ENCODE data around the gene MYL7. TPM values are rescaled to one million over a fixed set of nuclear protein-coding genes. Genes with fewer than 3 reads are reported as not detected.

MYL7 gene
- total RNA-seq, 2 experiments from 2014 or later = not detected

GRCh38 chr7:44094365-44094764 lies 46.8 kb downstream of the MYL7 start:
- no peak overlapping the region for H3K27ac Mint-ChIP-seq
- no peaks in the 10 kb centered on the region for H3K4me1 Mint-ChIP-seq (ENCODE audit: low read depth)
- Histone ChIP-seq H3K9me3 (ENCODE audit: control insufficient read depth in 1 of 2, insufficient read depth in 1 of 2, low read length in 2 of 2) (no peaks in the 10 kb centered on the region), H3K27me3 (ENCODE audit: control insufficient read depth in 1 of 2, insufficient read depth in 2 of 2, low read length in 2 of 2) (no peaks in the 10 kb centered on the region), H3K4me1 (ENCODE audit: insufficient read depth, low read length) (no peaks in the 10 kb centered on the region), H3K27ac (ENCODE audit: low read depth in 1 of 2, low read length in 2 of 2) (no peak overlapping the region), H3K4me3 (ENCODE audit: low read length) (no peak overlapping the region), H3K36me3 (ENCODE audit: insufficient read depth, low read length) (no peaks in the 10 kb centered on the region)
- CTCF ChIA-PET = no interaction called here
- no peaks in the 10 kb centered on the region for H3K9me3 Mint-ChIP-seq
- POLR2A ChIA-PET = no interaction called here
- no peak overlapping the region for H3K4me3 Mint-ChIP-seq
- no peak for TF ChIP-seq CTCF (IDR thresholded peaks at IDR 0.05)
- intact Hi-C loops (cut with DNase I, micrococcal nuclease) = no loop called here
- no peak for ATAC-seq (ENCODE audit: poor library complexity)
- DNase-seq = no peak
- H3K36me3 Mint-ChIP-seq (ENCODE audit: low read depth) = no peaks in the 10 kb centered on the region
- no peaks in the 10 kb centered on the region for H3K27me3 Mint-ChIP-seq

GRCh38 chr7:44093102-44093641 lies 48.0 kb downstream of the MYL7 start:
- Histone ChIP-seq H3K27me3 (ENCODE audit: control insufficient read depth in 1 of 2, insufficient read depth in 2 of 2, low read length in 2 of 2) (no peaks in the 10 kb centered on the region), H3K4me1 (ENCODE audit: insufficient read depth, low read length) (no peaks in the 10 kb centered on the region), H3K9me3 (ENCODE audit: control insufficient read depth in 1 of 2, insufficient read depth in 1 of 2, low read length in 2 of 2) (no peaks in the 10 kb centered on the region), H3K36me3 (ENCODE audit: insufficient read depth, low read length) (no peaks in the 10 kb centered on the region), H3K4me3 (ENCODE audit: low read length) (no peak overlapping the region), H3K27ac (ENCODE audit: low read depth in 1 of 2, low read length in 2 of 2) (no peak overlapping the region)
- ATAC-seq (ENCODE audit: poor library complexity) = no peak
- no peak for TF ChIP-seq CTCF (IDR thresholded peaks at IDR 0.05)
- Mint-ChIP-seq H3K4me3 (no peak overlapping the region), H3K27ac (no peak overlapping the region), H3K27me3 (no peaks in the 10 kb centered on the region), H3K36me3 (ENCODE audit: low read depth) (no peaks in the 10 kb centered on the region), H3K4me1 (ENCODE audit: low read depth) (no peaks in the 10 kb centered on the region), H3K9me3 (no peaks in the 10 kb centered on the region)
- CTCF ChIA-PET = no interaction called here
- intact Hi-C loops (cut with DNase I, micrococcal nuclease) = no loop called here
- no peak for DNase-seq
- POLR2A ChIA-PET = no interaction called here

Other genes starting within 250 kb of the MYL7 start
- 10 to 100 TPM; 21.8 to 22.5 TPM for gene URGCP, start 234.7 kb downstream of the MYL7 start, total RNA-seq
- 1 to 10 TPM; 6.1 to 7.8 TPM for gene UBE2D4, start 214.9 kb downstream of the MYL7 start, total RNA-seq
- gene SPDYE1, start 143.4 kb downstream of the MYL7 start, total RNA-seq = not detected
- 10 to 100 TPM; 88.5 to 90.6 TPM for gene DBNL, start 96.6 kb downstream of the MYL7 start, total RNA-seq
- 1 to 10 TPM; 1.3 to 1.8 TPM for gene PGAM2, start 75.8 kb downstream of the MYL7 start, total RNA-seq
- 10 to 100 TPM; 33.6 to 35.6 TPM for gene POLM, start 58.8 kb downstream of the MYL7 start, total RNA-seq
- 10 to 100 TPM; 20.3 to 21.3 TPM for gene AEBP1, start 37.0 kb downstream of the MYL7 start, total RNA-seq
- gene POLD2, start 17.8 kb downstream of the MYL7 start, total RNA-seq = 10 to 100 TPM; 45.2 to 48.3 TPM
- gene GCK, start 48.1 kb upstream of the MYL7 start, total RNA-seq = under 1 TPM; 0.47 to 0.71 TPM
- 10 to 100 TPM; 85.0 to 86.4 TPM for gene YKT6, start 59.6 kb upstream of the MYL7 start, total RNA-seq
- gene CAMK2B, start 184.3 kb upstream of the MYL7 start, total RNA-seq = not detected

Data from CD4-positive, alpha-beta T cell (primary cell).